Neutrophil (primary cell): Measurements from ENCODE around the gene PTGFRN.

Experiments
- H3K27ac ChIP-seq: fragments of 200-600 bp; sonication (generic); 2 replicates; pipeline ENCODE4 v1.5.1; 2016; ENCODE audit warnings: mild to moderate bottlenecking, moderate library complexity
- H3K27me3 ChIP-seq: fragments of 200-600 bp; sonication (generic); 2 replicates; pipeline ENCODE4 v1.6.0; 2016; ENCODE audit warnings: mild to moderate bottlenecking
- H3K36me3 ChIP-seq: fragments of 200-600 bp; sonication (generic); 2 replicates; pipeline ENCODE4 v1.5.1; 2017
- H3K4me1 ChIP-seq, 2 experiments: fragments of 200-600 bp in 1 of 2; sonication (generic) in 1 of 2; 1 replicate in 1 of 2; 2 replicates in 1 of 2; pipeline versions ENCODE4 v1.5.1 to v1.6.1; 2013 to 2016; ENCODE audit warnings: low read depth in 1 of 2, low read length in 1 of 2, mild to moderate bottlenecking in 1 of 2, moderate library complexity in 1 of 2; ENCODE audit not compliant: control insufficient read depth in 1 of 2, insufficient read depth in 1 of 2
- H3K4me3 ChIP-seq, 2 experiments: fragments of 200-600 bp in 1 of 2; sonication (generic) in 1 of 2; 1 replicate in 1 of 2; 2 replicates in 1 of 2; pipeline ENCODE4 v1.5.1; 2013 to 2016; ENCODE audit warnings: low read depth in 1 of 2, low read length in 1 of 2, mild to moderate bottlenecking in 1 of 2, moderate library complexity in 1 of 2
- H3K9me3 ChIP-seq: fragments of 200-600 bp; sonication (generic); 2 replicates; pipeline ENCODE4 v1.5.1; 2016
- CTCF ChIP-seq: fragments of 200-600 bp; sonication (generic); IDR thresholded peaks from 2 replicates; pipeline ENCODE4 v1.5.1; 2016; ENCODE audit warnings: antibody characterized with exemption

The PTGFRN gene

GRCh38 chr1:116958977-116959376 is 49.3 kb downstream of the PTGFRN start:
- Histone ChIP-seq H3K36me3 (no peaks in the 10 kb centered on the region), H3K4me3 (no peak overlapping the region), H3K4me1 (peaks cover 9 to 10% of the 10 kb centered on the region in 2 experiments), H3K27me3 (peaks cover 30% of the 10 kb centered on the region), H3K27ac (no peak overlapping the region), H3K9me3 (no peaks in the 10 kb centered on the region)
- no peak for TF ChIP-seq CTCF

- H3K4me1 ChIP-seq, result peaks cover 9 to 10% of the 10 kb centered on the region in 2 experiments
- no peak overlapping the region for H3K27ac ChIP-seq
- no peaks in the 10 kb centered on the region for H3K36me3 ChIP-seq
- H3K4me3 ChIP-seq, result no peak overlapping the region
- peaks cover 30% of the 10 kb centered on the region for H3K27me3 ChIP-seq
- TF ChIP-seq CTCF, result no peak
- no peaks in the 10 kb centered on the region for H3K9me3 ChIP-seq
Observed at GRCh38 chr1:116961606-116962005, 51.9 kb downstream of the PTGFRN start.

DNA sequence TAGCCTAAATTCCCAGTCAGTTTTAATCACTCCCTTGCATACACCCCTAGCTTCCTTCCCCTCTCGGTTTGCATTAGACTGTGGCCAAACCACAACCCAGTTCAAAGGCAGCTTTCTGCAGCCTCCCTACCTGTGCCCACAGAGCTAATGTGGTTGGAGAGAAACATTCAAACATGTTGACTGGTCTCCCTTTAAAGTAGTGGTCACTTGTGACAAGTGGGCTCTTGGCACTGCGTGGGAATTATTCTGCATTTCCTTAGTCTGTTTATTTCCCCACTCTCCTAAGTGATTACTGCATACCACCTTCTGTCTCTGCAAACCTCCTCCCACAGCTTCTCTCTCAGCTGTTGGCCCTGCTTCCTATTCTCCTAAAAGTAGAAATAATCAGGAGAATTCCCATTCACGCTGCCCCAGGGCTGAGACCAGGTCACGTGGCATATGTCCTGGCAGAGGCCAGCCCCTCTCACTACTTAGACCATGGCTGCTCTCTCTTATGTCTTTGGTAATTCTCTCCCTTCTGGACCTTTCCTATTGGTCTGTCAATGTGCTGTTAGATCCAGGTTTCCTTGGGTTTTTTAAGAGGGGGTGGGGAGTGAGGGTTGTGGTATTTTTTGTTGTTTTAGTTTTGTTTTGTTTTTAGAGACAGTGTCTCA is 53.4 kb downstream of the PTGFRN start:
- Histone ChIP-seq H3K4me3 (no peak overlapping the region), H3K27me3 (peaks cover 42% of the 10 kb centered on the region), H3K4me1 (peaks cover 9 to 10% of the 10 kb centered on the region in 2 experiments), H3K9me3 (no peaks in the 10 kb centered on the region), H3K27ac (no peak overlapping the region), H3K36me3 (no peaks in the 10 kb centered on the region)
- no peak for TF ChIP-seq CTCF

DNA sequence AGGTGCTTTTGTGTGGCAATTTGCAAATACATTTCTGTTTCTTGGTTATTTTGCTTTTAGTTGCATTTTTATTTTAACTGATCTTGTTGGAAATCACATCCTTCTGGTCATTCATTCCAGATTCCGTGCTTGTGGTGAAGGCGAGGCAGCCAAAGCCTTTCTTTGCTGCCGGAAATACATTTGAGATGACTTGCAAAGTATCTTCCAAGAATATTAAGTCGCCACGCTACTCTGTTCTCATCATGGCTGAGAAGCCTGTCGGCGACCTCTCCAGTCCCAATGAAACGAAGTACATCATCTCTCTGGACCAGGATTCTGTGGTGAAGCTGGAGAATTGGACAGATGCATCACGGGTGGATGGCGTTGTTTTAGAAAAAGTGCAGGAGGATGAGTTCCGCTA is 57.1 kb downstream of the PTGFRN start:
- Histone ChIP-seq H3K27me3 (peaks cover 24% of the 10 kb centered on the region), H3K36me3 (no peaks in the 10 kb centered on the region), H3K9me3 (no peaks in the 10 kb centered on the region), H3K27ac (no peak overlapping the region), H3K4me1 (peaks cover 9 to 10% of the 10 kb centered on the region in 2 experiments), H3K4me3 (no peak overlapping the region)
- TF ChIP-seq CTCF, result no peak

DNA sequence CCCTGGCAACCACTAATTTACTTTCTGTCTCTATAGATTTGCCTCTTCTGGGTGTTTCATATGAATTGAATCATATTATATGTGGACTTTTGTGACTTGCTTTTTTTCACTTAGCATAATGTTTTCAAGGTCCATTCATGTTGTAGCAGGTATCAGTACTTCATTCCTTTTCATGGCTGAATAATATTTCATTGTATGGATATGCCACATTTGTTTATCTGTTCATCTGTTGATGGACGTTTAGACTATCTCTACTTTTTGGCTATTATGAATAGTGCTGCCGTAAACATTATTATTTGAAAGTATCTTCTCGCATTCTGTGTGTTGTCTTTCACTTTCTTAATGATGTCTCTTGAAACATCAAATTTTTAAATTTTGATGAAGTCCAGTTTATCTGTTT is 59.0 kb downstream of the PTGFRN start:
- Histone ChIP-seq H3K4me1 (no peaks in the 10 kb centered on the region), H3K27ac (no peak overlapping the region), H3K36me3 (no peaks in the 10 kb centered on the region), H3K27me3 (peaks cover 17% of the 10 kb centered on the region), H3K4me3 (no peak overlapping the region), H3K9me3 (no peaks in the 10 kb centered on the region)
- TF ChIP-seq CTCF, result no peak
